ENCODE measurements around the gene ZSCAN20.

The ZSCAN20 gene

DNA sequence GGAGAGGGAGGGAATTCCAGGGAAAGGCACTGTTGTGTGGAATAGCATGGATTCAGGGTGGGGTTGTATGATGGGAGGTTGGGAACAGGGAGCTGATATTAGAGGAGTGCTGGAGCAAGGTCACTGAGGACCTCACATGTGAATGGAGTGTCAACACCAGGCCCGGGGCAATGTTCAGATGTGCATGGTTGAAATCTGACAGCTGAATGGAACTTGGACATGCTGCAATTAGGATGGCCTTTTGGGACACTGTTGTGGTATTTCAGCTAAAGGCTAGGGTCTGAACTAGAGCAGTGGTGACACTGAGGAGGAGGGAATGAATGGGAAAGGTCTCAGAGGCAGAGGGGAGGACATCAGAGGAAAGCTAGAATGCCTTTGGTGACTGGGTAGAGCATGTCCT lies 25.0 kb downstream of the ZSCAN20 start:
- Histone ChIP-seq H3K4me2 (ENCODE audit: insufficient read depth, low read length) (no peak overlapping the region), H3K4me3 (ENCODE audit: low read depth in 1 of 2, low read length in 2 of 2) (no peak overlapping the region), H3K4me1 (ENCODE audit: insufficient read depth, low read length) (no peaks in the 10 kb centered on the region), H3K9me3 (ENCODE audit: insufficient read depth, low read length, severe bottlenecking) (peaks cover 29% of the 10 kb centered on the region), H3K79me2 (ENCODE audit: insufficient read depth, low read length) (no peaks in the 10 kb centered on the region), H3K27me3 (ENCODE audit: insufficient read depth, low read length, poor library complexity) (no peaks in the 10 kb centered on the region), H4K20me1 (ENCODE audit: insufficient read depth, low read length) (no peaks in the 10 kb centered on the region), H3K9ac (ENCODE audit: low read depth, low read length) (no peak overlapping the region), H3K36me3 (ENCODE audit: insufficient read depth, low read length) (peaks cover 27% of the 10 kb centered on the region), H3K27ac (ENCODE audit: low read length) (no peak overlapping the region), H2AFZ (ENCODE audit: low read depth, low read length) (no peak overlapping the region)
- TF ChIP-seq, protein P1, sequence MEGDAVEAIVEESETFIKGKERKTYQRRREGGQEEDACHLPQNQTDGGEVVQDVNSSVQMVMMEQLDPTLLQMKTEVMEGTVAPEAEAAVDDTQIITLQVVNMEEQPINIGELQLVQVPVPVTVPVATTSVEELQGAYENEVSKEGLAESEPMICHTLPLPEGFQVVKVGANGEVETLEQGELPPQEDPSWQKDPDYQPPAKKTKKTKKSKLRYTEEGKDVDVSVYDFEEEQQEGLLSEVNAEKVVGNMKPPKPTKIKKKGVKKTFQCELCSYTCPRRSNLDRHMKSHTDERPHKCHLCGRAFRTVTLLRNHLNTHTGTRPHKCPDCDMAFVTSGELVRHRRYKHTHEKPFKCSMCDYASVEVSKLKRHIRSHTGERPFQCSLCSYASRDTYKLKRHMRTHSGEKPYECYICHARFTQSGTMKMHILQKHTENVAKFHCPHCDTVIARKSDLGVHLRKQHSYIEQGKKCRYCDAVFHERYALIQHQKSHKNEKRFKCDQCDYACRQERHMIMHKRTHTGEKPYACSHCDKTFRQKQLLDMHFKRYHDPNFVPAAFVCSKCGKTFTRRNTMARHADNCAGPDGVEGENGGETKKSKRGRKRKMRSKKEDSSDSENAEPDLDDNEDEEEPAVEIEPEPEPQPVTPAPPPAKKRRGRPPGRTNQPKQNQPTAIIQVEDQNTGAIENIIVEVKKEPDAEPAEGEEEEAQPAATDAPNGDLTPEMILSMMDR (IDR thresholded peaks at IDR 0.05; ENCODE audit: borderline replicate concordance, extremely low read depth, low read length, poor library complexity, severe bottlenecking) = no peak
- no peak for TF ChIP-seq EZH2 (IDR thresholded peaks at IDR 0.05; ENCODE audit: borderline replicate concordance, low read depth, low read length, severe bottlenecking)
- DNase-seq (no peak), ATAC-seq (ENCODE audit: insufficient read depth, low read depth) (no peak)

DNA sequence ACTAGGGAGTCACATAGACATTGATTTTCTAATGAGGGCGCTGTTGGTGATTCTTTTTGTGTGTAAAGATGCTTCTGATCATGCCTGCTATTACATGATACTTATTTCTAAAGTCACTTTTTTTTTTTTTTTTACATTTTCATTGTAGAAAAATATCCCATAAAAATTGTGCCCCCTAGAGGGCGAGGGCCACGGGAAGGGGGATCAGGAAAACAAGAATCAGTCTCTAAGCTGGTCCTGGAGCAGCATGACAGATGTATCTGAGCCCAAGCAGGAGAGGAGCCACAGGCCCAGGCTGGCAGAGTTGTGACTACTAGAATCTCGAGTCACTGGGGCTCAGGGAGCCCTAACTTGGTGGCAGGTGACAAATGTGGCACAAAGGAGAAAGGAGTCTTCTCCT lies 28.1 kb downstream of the ZSCAN20 start:
- no peak for DNase-seq
- H3K4me2 ChIP-seq (ENCODE audit: insufficient read depth, low read length) = no peak overlapping the region
- H4K20me1 ChIP-seq (ENCODE audit: insufficient read depth, low read length) = no peaks in the 10 kb centered on the region

DNA sequence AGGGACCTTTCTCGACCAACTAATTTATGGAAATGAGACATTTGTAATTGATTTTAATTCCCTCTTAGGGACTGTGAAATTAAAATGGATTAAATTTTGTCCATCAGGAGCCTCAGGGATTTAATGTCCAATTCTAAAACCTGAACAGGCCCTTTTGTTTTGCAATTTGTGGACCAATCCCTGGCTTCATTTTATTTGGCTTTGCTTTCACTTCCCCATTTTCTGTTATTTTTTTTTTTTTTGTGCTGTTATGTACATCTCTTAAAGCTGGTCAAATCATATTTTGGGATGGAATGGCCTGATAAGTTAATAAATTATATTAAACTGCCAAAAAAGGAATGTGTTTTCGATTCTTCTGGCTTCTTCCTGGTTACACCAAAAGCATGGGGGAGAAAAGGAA lies 28.9 kb downstream of the ZSCAN20 start:
- no peak for TF ChIP-seq EZH2 (IDR thresholded peaks at IDR 0.05; ENCODE audit: borderline replicate concordance, low read depth, low read length, severe bottlenecking)
- TF ChIP-seq, protein P1 (IDR thresholded peaks at IDR 0.05; ENCODE audit: borderline replicate concordance, extremely low read depth, low read length, poor library complexity, severe bottlenecking) = no peak
- H3K27ac ChIP-seq (ENCODE audit: low read length) = no peak overlapping the region

More for the DNA sequence above, 28.1 kb downstream of the ZSCAN20 start:
- H3K4me1 ChIP-seq (ENCODE audit: insufficient read depth, low read length) = no peaks in the 10 kb centered on the region
- no peak overlapping the region for H3K27ac ChIP-seq (ENCODE audit: low read length)
- no peaks in the 10 kb centered on the region for H3K27me3 ChIP-seq (ENCODE audit: insufficient read depth, low read length, poor library complexity)
- H3K79me2 ChIP-seq (ENCODE audit: insufficient read depth, low read length) = no peaks in the 10 kb centered on the region
- H3K36me3 ChIP-seq (ENCODE audit: insufficient read depth, low read length) = peaks cover 3% of the 10 kb centered on the region; the same call in 1 of the 2 replicates
- TF ChIP-seq EZH2 (IDR thresholded peaks at IDR 0.05; ENCODE audit: borderline replicate concordance, low read depth, low read length, severe bottlenecking) = no peak
- TF ChIP-seq, protein P1 (IDR thresholded peaks at IDR 0.05; ENCODE audit: borderline replicate concordance, extremely low read depth, low read length, poor library complexity, severe bottlenecking) = peak; percentile 24
- no peak for ATAC-seq (ENCODE audit: insufficient read depth, low read depth)
- no peak overlapping the region for H2AFZ ChIP-seq (ENCODE audit: low read depth, low read length)
- H3K9me3 ChIP-seq (ENCODE audit: insufficient read depth, low read length, severe bottlenecking) = peaks cover 2% of the 10 kb centered on the region
- no peak overlapping the region for H3K4me3 ChIP-seq (ENCODE audit: low read depth in 1 of 2, low read length in 2 of 2)
- no peak overlapping the region for H3K9ac ChIP-seq (ENCODE audit: low read depth, low read length)

DNA sequence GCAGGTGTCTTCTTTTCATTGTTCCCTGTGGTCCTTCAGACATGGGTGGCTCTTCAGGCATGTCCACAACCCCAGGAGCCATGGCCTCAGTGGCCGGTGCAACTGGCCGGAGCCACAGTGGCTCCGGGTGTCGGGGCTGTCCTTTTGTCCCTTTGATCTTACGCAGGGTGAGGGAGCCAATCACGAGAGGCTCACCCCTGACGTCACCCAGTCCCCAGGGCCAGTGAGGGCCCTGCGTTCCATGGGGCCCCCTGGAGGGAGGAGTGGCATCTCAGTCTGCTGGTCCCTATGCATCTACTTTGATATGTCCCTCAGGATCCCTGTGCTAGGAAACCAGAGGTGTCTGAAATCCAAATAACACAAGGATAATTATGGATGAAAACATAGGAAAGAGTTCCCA lies 29.3 kb downstream of the ZSCAN20 start:
- no peaks in the 10 kb centered on the region for H3K9me3 ChIP-seq (ENCODE audit: insufficient read depth, low read length, severe bottlenecking)
- H3K36me3 ChIP-seq (ENCODE audit: insufficient read depth, low read length) = no peaks in the 10 kb centered on the region
- H3K4me2 ChIP-seq (ENCODE audit: insufficient read depth, low read length) = no peak overlapping the region
- no peak overlapping the region for H2AFZ ChIP-seq (ENCODE audit: low read depth, low read length)
- no peaks in the 10 kb centered on the region for H3K27me3 ChIP-seq (ENCODE audit: insufficient read depth, low read length, poor library complexity)
- no peaks in the 10 kb centered on the region for H3K4me1 ChIP-seq (ENCODE audit: insufficient read depth, low read length)
- TF ChIP-seq, protein P1 (IDR thresholded peaks at IDR 0.05; ENCODE audit: borderline replicate concordance, extremely low read depth, low read length, poor library complexity, severe bottlenecking) = no peak
- no peak for TF ChIP-seq EZH2 (IDR thresholded peaks at IDR 0.05; ENCODE audit: borderline replicate concordance, low read depth, low read length, severe bottlenecking)
- H3K9ac ChIP-seq (ENCODE audit: low read depth, low read length) = no peak overlapping the region
- H3K4me3 ChIP-seq (ENCODE audit: low read depth in 1 of 2, low read length in 2 of 2) = no peak overlapping the region
- ATAC-seq (ENCODE audit: insufficient read depth, low read depth) (no peak), DNase-seq (no peak)
- H3K27ac ChIP-seq (ENCODE audit: low read length) = no peak overlapping the region
- H3K79me2 ChIP-seq (ENCODE audit: insufficient read depth, low read length) = no peaks in the 10 kb centered on the region
- no peaks in the 10 kb centered on the region for H4K20me1 ChIP-seq (ENCODE audit: insufficient read depth, low read length)

More for the DNA sequence above, 28.9 kb downstream of the ZSCAN20 start:
- H3K9ac ChIP-seq (ENCODE audit: low read depth, low read length) = no peak overlapping the region
- H3K4me1 ChIP-seq (ENCODE audit: insufficient read depth, low read length) = no peaks in the 10 kb centered on the region
- H3K9me3 ChIP-seq (ENCODE audit: insufficient read depth, low read length, severe bottlenecking) = no peaks in the 10 kb centered on the region
- H3K79me2 ChIP-seq (ENCODE audit: insufficient read depth, low read length) = no peaks in the 10 kb centered on the region
- no peaks in the 10 kb centered on the region for H3K27me3 ChIP-seq (ENCODE audit: insufficient read depth, low read length, poor library complexity)
- no peaks in the 10 kb centered on the region for H4K20me1 ChIP-seq (ENCODE audit: insufficient read depth, low read length)
- no peak overlapping the region for H3K4me3 ChIP-seq (ENCODE audit: low read depth in 1 of 2, low read length in 2 of 2)
- no peak overlapping the region for H3K4me2 ChIP-seq (ENCODE audit: insufficient read depth, low read length)
- H2AFZ ChIP-seq (ENCODE audit: low read depth, low read length) = no peak overlapping the region
- no peak for DNase-seq
- no peaks in the 10 kb centered on the region for H3K36me3 ChIP-seq (ENCODE audit: insufficient read depth, low read length)
- ATAC-seq (ENCODE audit: insufficient read depth, low read depth) = no peak

Measured in DND-41 (cell line).